ENCODE results near the gene PDP2. TPM values are rescaled to one million over a fixed set of nuclear protein-coding genes. Genes with fewer than 3 reads are reported as not detected.

Gene PDP2
- polyA plus RNA-seq, 1 of the 3 experiments (the other 2 are of a cell fraction) = 4.7 TPM

DNA sequence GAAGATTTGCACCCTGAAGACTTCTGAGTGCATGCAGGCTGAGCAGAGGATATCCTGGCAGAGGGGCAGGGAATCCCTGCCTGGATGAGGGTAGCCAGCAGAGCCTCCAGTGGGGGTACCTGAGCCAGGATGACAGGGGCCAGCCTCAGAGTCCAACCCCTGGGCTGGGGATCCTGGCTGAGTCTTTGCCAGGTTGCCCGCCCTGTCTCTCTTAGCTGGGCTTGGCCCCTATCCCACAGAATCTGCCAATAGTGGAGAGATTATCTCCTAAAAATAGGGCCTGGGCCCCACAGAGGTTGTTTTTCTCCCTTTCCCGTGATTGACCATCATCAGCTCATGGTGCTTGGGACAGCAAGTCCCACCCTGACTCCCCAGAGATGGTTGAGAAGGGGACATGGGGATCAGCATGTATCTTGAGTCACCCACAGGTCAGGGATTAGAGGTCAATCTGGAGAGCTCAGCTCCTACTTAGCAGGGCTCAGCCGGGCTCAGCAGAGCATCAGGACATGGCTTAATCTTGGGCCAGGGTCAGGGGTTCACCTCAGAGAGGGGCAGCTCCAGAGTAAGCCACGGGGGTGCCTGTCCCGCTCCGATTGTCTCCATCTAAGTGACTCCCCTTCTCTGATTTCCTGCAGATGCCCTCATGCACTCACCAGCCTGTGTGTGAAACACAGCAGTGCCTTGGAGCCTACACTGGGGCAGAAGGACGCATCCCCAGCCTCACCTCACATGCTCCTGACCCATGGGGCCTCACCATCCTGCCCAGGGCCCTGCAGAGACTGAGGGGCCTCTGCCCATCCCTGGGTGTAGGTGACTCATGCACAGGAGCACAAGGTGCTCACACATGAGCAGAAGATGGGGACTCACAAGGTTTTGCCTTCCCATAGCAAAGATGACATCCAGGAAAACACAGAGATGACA, 26.9 kb downstream of the PDP2 start (continued):
- no peak for TF ChIP-seq FOXJ3 (CRISPR knock-in tag; IDR thresholded peaks at IDR 0.05)
- TF ChIP-seq, protein P1, sequence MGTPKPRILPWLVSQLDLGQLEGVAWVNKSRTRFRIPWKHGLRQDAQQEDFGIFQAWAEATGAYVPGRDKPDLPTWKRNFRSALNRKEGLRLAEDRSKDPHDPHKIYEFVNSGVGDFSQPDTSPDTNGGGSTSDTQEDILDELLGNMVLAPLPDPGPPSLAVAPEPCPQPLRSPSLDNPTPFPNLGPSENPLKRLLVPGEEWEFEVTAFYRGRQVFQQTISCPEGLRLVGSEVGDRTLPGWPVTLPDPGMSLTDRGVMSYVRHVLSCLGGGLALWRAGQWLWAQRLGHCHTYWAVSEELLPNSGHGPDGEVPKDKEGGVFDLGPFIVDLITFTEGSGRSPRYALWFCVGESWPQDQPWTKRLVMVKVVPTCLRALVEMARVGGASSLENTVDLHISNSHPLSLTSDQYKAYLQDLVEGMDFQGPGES (IDR thresholded peaks at IDR 0.05; ENCODE audit: low read depth, low read length) = no peak
- no peak for TF ChIP-seq MEF2A (IDR thresholded peaks at IDR 0.05; ENCODE audit: borderline replicate concordance, low read depth)
- TF ChIP-seq EZH2phosphoT487 (IDR thresholded peaks at IDR 0.05; ENCODE audit: borderline replicate concordance, low read depth) = no peak
- TF ChIP-seq FOXM1 (IDR thresholded peaks at IDR 0.05; ENCODE audit: low read depth) = no peak
- TF ChIP-seq RCOR1 (IDR thresholded peaks at IDR 0.05; ENCODE audit: low read length) = no peak
- no peak for TF ChIP-seq GATA2 (CRISPR knock-in tag; IDR thresholded peaks at IDR 0.05)

DNA sequence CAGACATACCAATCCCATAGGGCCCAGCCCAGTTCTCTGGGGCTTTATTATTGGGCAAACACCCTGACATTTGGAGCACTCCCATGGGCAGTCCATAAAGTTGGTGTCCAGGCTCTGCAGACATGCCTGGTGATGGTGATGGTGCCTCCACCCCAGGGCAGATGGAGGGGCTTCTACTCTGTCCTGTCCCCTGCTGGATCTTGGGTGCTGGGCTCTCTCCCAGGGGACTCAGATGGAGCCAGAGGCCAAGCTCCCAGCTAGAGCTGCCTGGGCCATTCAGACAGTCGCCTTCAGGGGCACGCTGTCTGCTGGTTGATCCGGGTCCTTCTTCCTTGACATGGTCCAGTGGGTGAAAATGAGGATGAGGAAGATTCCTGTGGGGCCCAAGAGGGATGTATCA, 27.8 kb downstream of the PDP2 start:
- 0% methylated on average over 1 of the region's 3 CpGs for WGBS (ENCODE audit: low lambda C conversion rate)
- H3K27ac ChIP-seq (ENCODE audit: low read depth in 2 of 2, low read length in 1 of 2) = no peak overlapping the region
- no peaks in the 10 kb centered on the region for H3K27me3 ChIP-seq (ENCODE audit: insufficient read depth)
- no peaks in the 10 kb centered on the region for H4K20me1 ChIP-seq (ENCODE audit: insufficient read depth)
- no peaks in the 10 kb centered on the region for H3K79me2 ChIP-seq (ENCODE audit: insufficient read depth)
- no peak overlapping the region for H3K4me3 ChIP-seq (ENCODE audit: low read depth in 2 of 2, low read length in 1 of 2)
- no peak for TF ChIP-seq TEAD4 (IDR thresholded peaks at IDR 0.05; ENCODE audit: borderline replicate concordance, insufficient read depth)
- H3K9ac ChIP-seq = no peak overlapping the region
- no peak overlapping the region for H3K4me2 ChIP-seq
- no peaks in the 10 kb centered on the region for H3K36me3 ChIP-seq (replicated peaks in 1 of 2; ENCODE audit: control insufficient read depth in 1 of 2, insufficient read depth in 2 of 2, low read length in 1 of 2)
- no peaks in the 10 kb centered on the region; a peak in 1 of 4 replicates for H3K4me1 ChIP-seq (ENCODE audit: control insufficient read depth in 1 of 2, insufficient read depth in 2 of 2, low read depth in 1 of 2, low read length in 1 of 2)
- H3F3A ChIP-seq (replicated peaks; ENCODE audit: insufficient read depth) = no peaks in the 10 kb centered on the region
- no peaks in the 10 kb centered on the region for H3K9me3 ChIP-seq
- POLR2A ChIA-PET = no interaction called here
- H3K9me2 ChIP-seq = no peaks in the 10 kb centered on the region
- no peak overlapping the region for H2AFZ ChIP-seq (ENCODE audit: low read depth)
- CTCF ChIA-PET = interaction anchor here (3.0 to 5.7 kb wide), 2 partner anchors 11 to 12 kb away, joined by 13 to 40 read pairs; partner anchors contain the start of gene CDH16
- peak; percentile 4 for DNase-seq

DNA sequence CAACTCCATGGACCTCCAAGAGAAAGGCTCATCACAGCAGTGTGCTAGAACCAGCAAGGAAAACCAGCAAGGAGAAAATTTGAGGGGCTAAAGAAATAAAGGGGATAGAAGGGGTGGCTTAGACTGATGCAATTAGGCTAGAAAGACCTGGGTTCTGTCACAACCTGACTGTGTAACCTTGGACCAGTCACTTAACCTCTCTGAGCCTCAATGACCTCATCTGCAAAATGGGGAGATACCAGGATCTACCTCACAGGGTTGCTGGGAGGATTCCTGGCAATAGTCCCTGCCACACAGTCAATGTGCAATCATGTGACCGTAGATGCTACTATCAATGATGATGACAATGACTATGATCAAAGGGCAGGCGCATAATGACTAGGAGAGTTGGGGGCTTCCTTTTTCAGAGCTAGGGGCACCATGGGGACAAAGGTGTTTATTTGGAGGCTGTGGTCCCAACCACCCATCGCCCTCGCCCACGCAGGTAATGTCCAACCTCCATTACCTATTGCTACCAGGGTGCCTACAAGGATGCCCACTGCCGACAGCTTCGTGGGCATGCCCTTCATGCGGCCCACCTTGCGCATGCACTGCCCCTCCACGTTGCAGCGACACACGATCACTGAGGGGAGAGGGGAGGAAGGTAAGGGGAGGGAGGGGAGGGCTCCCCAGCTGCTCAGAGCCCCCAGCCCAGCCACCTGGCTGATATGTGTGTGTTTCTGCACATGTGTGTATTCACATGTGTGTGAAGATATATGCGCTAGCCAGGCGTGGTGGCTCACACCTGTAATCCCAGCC, 28.6 kb downstream of the PDP2 start:
- Histone ChIP-seq H3K9ac (no peak overlapping the region), H3K27ac (ENCODE audit: low read depth in 2 of 2, low read length in 1 of 2) (no peak overlapping the region), H4K20me1 (ENCODE audit: insufficient read depth) (no peaks in the 10 kb centered on the region), H3F3A (replicated peaks; ENCODE audit: insufficient read depth) (no peaks in the 10 kb centered on the region), H2AFZ (ENCODE audit: low read depth) (no peak overlapping the region), H3K9me2 (no peaks in the 10 kb centered on the region), H3K36me3 (replicated peaks in 1 of 2; ENCODE audit: control insufficient read depth in 1 of 2, insufficient read depth in 2 of 2, low read length in 1 of 2) (no peaks in the 10 kb centered on the region), H3K27me3 (ENCODE audit: insufficient read depth) (no peaks in the 10 kb centered on the region), H3K4me2 (no peak overlapping the region), H3K4me1 (ENCODE audit: control insufficient read depth in 1 of 2, insufficient read depth in 2 of 2, low read depth in 1 of 2, low read length in 1 of 2) (no peaks in the 10 kb centered on the region; a peak in 1 of 4 replicates), H3K4me3 (ENCODE audit: low read depth in 2 of 2, low read length in 1 of 2) (no peak overlapping the region), H3K9me3 (no peaks in the 10 kb centered on the region), H3K79me2 (ENCODE audit: insufficient read depth) (no peaks in the 10 kb centered on the region)
- 83% methylated on average over 12 of the region's 14 CpGs for WGBS (ENCODE audit: low lambda C conversion rate)
- ChIA-PET POLR2A (interaction anchor here (1.0 kb wide), 1 partner anchor 22 kb away, joined by 3 read pairs; no protein-coding TSS in a partner anchor), CTCF (interaction anchor here (0.7 to 5.7 kb wide), 11 partner anchors 8 to 78 kb away, joined by 3 to 40 read pairs (median 5); partner anchors contain the start of genes CDH16, NAE1 and PDP2)
- DNase-seq = no peak
- TF ChIP-seq RAD21 (IDR thresholded peaks at IDR 0.05; ENCODE audit: low read length) (no peak), FOSL2 (IDR thresholded peaks at IDR 0.05; ENCODE audit: borderline replicate concordance, low read depth) (no peak)
- TF ChIP-seq, protein P2, sequence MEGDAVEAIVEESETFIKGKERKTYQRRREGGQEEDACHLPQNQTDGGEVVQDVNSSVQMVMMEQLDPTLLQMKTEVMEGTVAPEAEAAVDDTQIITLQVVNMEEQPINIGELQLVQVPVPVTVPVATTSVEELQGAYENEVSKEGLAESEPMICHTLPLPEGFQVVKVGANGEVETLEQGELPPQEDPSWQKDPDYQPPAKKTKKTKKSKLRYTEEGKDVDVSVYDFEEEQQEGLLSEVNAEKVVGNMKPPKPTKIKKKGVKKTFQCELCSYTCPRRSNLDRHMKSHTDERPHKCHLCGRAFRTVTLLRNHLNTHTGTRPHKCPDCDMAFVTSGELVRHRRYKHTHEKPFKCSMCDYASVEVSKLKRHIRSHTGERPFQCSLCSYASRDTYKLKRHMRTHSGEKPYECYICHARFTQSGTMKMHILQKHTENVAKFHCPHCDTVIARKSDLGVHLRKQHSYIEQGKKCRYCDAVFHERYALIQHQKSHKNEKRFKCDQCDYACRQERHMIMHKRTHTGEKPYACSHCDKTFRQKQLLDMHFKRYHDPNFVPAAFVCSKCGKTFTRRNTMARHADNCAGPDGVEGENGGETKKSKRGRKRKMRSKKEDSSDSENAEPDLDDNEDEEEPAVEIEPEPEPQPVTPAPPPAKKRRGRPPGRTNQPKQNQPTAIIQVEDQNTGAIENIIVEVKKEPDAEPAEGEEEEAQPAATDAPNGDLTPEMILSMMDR (IDR thresholded peaks at IDR 0.05) = no peak
- TF ChIP-seq, protein P3, sequence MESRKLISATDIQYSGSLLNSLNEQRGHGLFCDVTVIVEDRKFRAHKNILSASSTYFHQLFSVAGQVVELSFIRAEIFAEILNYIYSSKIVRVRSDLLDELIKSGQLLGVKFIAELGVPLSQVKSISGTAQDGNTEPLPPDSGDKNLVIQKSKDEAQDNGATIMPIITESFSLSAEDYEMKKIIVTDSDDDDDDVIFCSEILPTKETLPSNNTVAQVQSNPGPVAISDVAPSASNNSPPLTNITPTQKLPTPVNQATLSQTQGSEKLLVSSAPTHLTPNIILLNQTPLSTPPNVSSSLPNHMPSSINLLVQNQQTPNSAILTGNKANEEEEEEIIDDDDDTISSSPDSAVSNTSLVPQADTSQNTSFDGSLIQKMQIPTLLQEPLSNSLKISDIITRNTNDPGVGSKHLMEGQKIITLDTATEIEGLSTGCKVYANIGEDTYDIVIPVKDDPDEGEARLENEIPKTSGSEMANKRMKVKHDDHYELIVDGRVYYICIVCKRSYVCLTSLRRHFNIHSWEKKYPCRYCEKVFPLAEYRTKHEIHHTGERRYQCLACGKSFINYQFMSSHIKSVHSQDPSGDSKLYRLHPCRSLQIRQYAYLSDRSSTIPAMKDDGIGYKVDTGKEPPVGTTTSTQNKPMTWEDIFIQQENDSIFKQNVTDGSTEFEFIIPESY (IDR thresholded peaks at IDR 0.05; ENCODE audit: borderline replicate concordance, low read depth) = no peak
- TF ChIP-seq, protein P4, sequence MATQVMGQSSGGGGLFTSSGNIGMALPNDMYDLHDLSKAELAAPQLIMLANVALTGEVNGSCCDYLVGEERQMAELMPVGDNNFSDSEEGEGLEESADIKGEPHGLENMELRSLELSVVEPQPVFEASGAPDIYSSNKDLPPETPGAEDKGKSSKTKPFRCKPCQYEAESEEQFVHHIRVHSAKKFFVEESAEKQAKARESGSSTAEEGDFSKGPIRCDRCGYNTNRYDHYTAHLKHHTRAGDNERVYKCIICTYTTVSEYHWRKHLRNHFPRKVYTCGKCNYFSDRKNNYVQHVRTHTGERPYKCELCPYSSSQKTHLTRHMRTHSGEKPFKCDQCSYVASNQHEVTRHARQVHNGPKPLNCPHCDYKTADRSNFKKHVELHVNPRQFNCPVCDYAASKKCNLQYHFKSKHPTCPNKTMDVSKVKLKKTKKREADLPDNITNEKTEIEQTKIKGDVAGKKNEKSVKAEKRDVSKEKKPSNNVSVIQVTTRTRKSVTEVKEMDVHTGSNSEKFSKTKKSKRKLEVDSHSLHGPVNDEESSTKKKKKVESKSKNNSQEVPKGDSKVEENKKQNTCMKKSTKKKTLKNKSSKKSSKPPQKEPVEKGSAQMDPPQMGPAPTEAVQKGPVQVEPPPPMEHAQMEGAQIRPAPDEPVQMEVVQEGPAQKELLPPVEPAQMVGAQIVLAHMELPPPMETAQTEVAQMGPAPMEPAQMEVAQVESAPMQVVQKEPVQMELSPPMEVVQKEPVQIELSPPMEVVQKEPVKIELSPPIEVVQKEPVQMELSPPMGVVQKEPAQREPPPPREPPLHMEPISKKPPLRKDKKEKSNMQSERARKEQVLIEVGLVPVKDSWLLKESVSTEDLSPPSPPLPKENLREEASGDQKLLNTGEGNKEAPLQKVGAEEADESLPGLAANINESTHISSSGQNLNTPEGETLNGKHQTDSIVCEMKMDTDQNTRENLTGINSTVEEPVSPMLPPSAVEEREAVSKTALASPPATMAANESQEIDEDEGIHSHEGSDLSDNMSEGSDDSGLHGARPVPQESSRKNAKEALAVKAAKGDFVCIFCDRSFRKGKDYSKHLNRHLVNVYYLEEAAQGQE (IDR thresholded peaks at IDR 0.05; ENCODE audit: low read depth, low read length) = no peak
